ENCODE results near the gene MCTS1.
A peak's percentile ranks its signal among the peaks of the same experiment; 100 is the strongest.
"Not testable (repeated sequence)": the region's sequence is repeated elsewhere in the genome, so short reads cannot be mapped to it uniquely, and the experiment has no call there.

The MCTS1 gene

GRCh38 chrX:120603707-120604360 is at the start of gene MCTS1:
MCTS1 (plus strand) TSS chrX:120604101; CDS start chrX:120604237, 136 bp downstream.
- FAIRE-seq (peak; percentile 98), DNase-seq (ENCODE audit: extremely low spot score, insufficient read length, low read depth) (peak; percentile 30)

- DNase-seq (ENCODE audit: extremely low spot score, insufficient read length, low read depth) (no peak), FAIRE-seq (no peak)
Measured at GRCh38 chrX:120556251-120556650, 47.6 kb upstream of the MCTS1 start.

GRCh38 chrX:120559804-120560203 is 44.1 kb upstream of the MCTS1 start:
- FAIRE-seq, result no peak
- no peak for DNase-seq (ENCODE audit: extremely low spot score, insufficient read length, low read depth)

GRCh38 chrX:120560405-120560841 is 43.5 kb upstream of the MCTS1 start:
- no peak for DNase-seq (ENCODE audit: extremely low spot score, insufficient read length, low read depth)
- no peak for FAIRE-seq

- FAIRE-seq, result peak; percentile 90
Measured at GRCh38 chrX:120560842-120561633, 42.9 kb upstream of the MCTS1 start, which contains the start of gene CUL4B. CUL4B (minus strand) TSS chrX:120560962; CDS start chrX:120560638, 324 bp downstream.

GRCh38 chrX:120561634-120562568 is 42.0 kb upstream of the MCTS1 start:
- DNase-seq (ENCODE audit: extremely low spot score, insufficient read length, low read depth), result no peak
- peak; percentile 81 for FAIRE-seq

More at GRCh38 chrX:120560842-120561633, 42.9 kb upstream of the MCTS1 start, which contains the start of gene CUL4B:
- DNase-seq (ENCODE audit: extremely low spot score, insufficient read length, low read depth), result peak; percentile 58

- DNase-seq (ENCODE audit: extremely low spot score, insufficient read length, low read depth), result no peak
- no peak for FAIRE-seq
Measured at GRCh38 chrX:120562569-120562926, 41.4 kb upstream of the MCTS1 start.

- no peak for DNase-seq (ENCODE audit: extremely low spot score, insufficient read length, low read depth)
- FAIRE-seq, result no peak
Measured at GRCh38 chrX:120564925-120565324, 39.0 kb upstream of the MCTS1 start.

GRCh38 chrX:120566817-120567216 is 37.1 kb upstream of the MCTS1 start:
- no peak for FAIRE-seq
- DNase-seq (ENCODE audit: extremely low spot score, insufficient read length, low read depth), result no peak

- FAIRE-seq, result no peak
- DNase-seq (ENCODE audit: extremely low spot score, insufficient read length, low read depth), result no peak
Measured at GRCh38 chrX:120568035-120568434, 35.9 kb upstream of the MCTS1 start.

- FAIRE-seq (no peak), DNase-seq (ENCODE audit: extremely low spot score, insufficient read length, low read depth) (no peak)
Measured at GRCh38 chrX:120568609-120569008, 35.3 kb upstream of the MCTS1 start.

GRCh38 chrX:120570011-120570600 is 33.8 kb upstream of the MCTS1 start:
- FAIRE-seq (no peak), DNase-seq (ENCODE audit: extremely low spot score, insufficient read length, low read depth) (no peak)

- not testable (repeated sequence) for FAIRE-seq; DNase-seq (ENCODE audit: extremely low spot score, insufficient read length, low read depth)
Measured at GRCh38 chrX:120573806-120574205, 30.1 kb upstream of the MCTS1 start.

GRCh38 chrX:120575379-120576114 is 28.4 kb upstream of the MCTS1 start:
- FAIRE-seq (no peak), DNase-seq (ENCODE audit: extremely low spot score, insufficient read length, low read depth) (no peak)

GRCh38 chrX:120585702-120586101 is 18.2 kb upstream of the MCTS1 start:
- no peak for DNase-seq (ENCODE audit: extremely low spot score, insufficient read length, low read depth)
- no peak for FAIRE-seq

GRCh38 chrX:120604361-120604782 is 471 bp downstream of the MCTS1 start:
- DNase-seq (ENCODE audit: extremely low spot score, insufficient read length, low read depth) (peak; percentile 7), FAIRE-seq (peak; percentile 46)

GRCh38 chrX:120612086-120612485 is 8.2 kb downstream of the MCTS1 start:
- DNase-seq (ENCODE audit: extremely low spot score, insufficient read length, low read depth), result no peak
- peak; percentile 48 for FAIRE-seq

- FAIRE-seq, result no peak
- no peak for DNase-seq (ENCODE audit: extremely low spot score, insufficient read length, low read depth)
Measured at GRCh38 chrX:120614816-120615215, 10.9 kb downstream of the MCTS1 start.

GRCh38 chrX:120617996-120618630 is 14.2 kb downstream of the MCTS1 start:
- FAIRE-seq (peak; percentile 66), DNase-seq (ENCODE audit: extremely low spot score, insufficient read length, low read depth) (no peak)

All from GM18507 (cell line).